H1 (cell line): ENCODE data around the gene DDX41. TPM values are rescaled to one million over a fixed set of nuclear protein-coding genes. Genes with fewer than 3 reads are reported as not detected.

Source experiments
- BACH1 ChIP-seq: IDR thresholded peaks from 2 replicates; pipeline ENCODE4 v1.6.1; 2012; ENCODE audit warnings: low read length, improper control_type of control experiment
- BRCA1 ChIP-seq: IDR thresholded peaks from 2 replicates; pipeline ENCODE4 v1.6.1; 2012; ENCODE audit warnings: low read depth, low read length, improper control_type of control experiment
- CHD2 ChIP-seq: IDR thresholded peaks from 2 replicates; pipeline ENCODE4 v1.6.1; 2012; ENCODE audit warnings: low read length, improper control_type of control experiment
- EZH2 ChIP-seq: fragments of 200-600 bp; sonication (generic); IDR thresholded peaks from 2 replicates; pipeline ENCODE4 v1.7.1; 2012; ENCODE audit warnings: low read depth, mild to moderate bottlenecking, moderate library complexity, low read length, inconsistent platforms; ENCODE audit not compliant: severe bottlenecking
- RFX5 ChIP-seq: IDR thresholded peaks from 2 replicates; pipeline ENCODE4 v1.6.1; 2011; ENCODE audit warnings: low read depth, low read length, improper control_type of control experiment, borderline replicate concordance
- SUZ12 ChIP-seq: fragments of 200-600 bp; sonication (generic); IDR thresholded peaks from 2 replicates; pipeline ENCODE4 v1.6.1; 2012; ENCODE audit warnings: mild to moderate bottlenecking, inconsistent platforms, low read length, moderate library complexity, mixed read lengths
- TEAD4 ChIP-seq: IDR thresholded peaks from 2 replicates; pipeline ENCODE4 v1.6.1; 2012; ENCODE audit warnings: low read depth, low read length, inconsistent platforms, mixed read lengths
- polyA plus RNA-seq, 7 experiments: library from polyadenylated mRNA; depleted of rRNA in 3 of 7; stranded (reverse) in 5 of 7; unstranded in 2 of 7; fragments of >200 nt in 5 of 7; fragments of 200-250 nt in 2 of 7; gene quantifications; 1 replicate in 5 of 7; 2 replicates in 1 of 7; 4 replicates in 1 of 7; pipeline versions ENCODE4 v1.2.1 to v1.2.3, GENCODE V29; 2011 to 2013; ENCODE audit warnings: missing spikeins in 2 of 7, mixed read lengths in 2 of 7
- total RNA-seq: library from RNA; stranded (reverse); fragmentation: NEBNext Ultra II Directional; extraction: Animal tissue kit (Norgen Biotek cat#: 25700); gene quantifications from 2 replicates; pipeline ENCODE4 v1.2.1, GENCODE V29; 2021
- TF ChIP-seq, protein P1 (sequence below): IDR thresholded peaks from 2 replicates; pipeline ENCODE4 v1.6.1; 2011; ENCODE audit warnings: low read depth, mild to moderate bottlenecking, low read length; ENCODE audit not compliant: insufficient read depth

Gene DDX41
- total and polyA plus RNA-seq, 2 of the 8 experiments (the other 6 are each of a cell fraction or from before 2014, with no cell fraction given): 102 to 135 TPM

- TF ChIP-seq TEAD4 (no peak), RFX5 (no peak), CHD2 (no peak; the same call in 1 of the 2 replicates), SUZ12 (no peak), EZH2 (no peak), BRCA1 (no peak), BACH1 (no peak)
- TF ChIP-seq, protein P1, sequence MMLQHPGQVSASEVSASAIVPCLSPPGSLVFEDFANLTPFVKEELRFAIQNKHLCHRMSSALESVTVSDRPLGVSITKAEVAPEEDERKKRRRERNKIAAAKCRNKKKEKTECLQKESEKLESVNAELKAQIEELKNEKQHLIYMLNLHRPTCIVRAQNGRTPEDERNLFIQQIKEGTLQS: no peak
Measured at GRCh38 chr5:177472460-177473442, 44.0 kb downstream of the DDX41 start (continued).
